Activated naive CD4-positive, alpha-beta T cell treated with anti-CD3 and anti-CD28 coated beads, Interleukin-2, amount 50 U/mL, for 16 hours (primary cell): ENCODE data around the gene BCAP31.
"Not testable (repeated sequence)": the region's sequence is repeated elsewhere in the genome, so short reads cannot be mapped to it uniquely, and the experiment has no call there.

ENCODE experiments used
- DNase-seq: peaks from one replicate; pipeline ENCODE4 v3.0.0-alpha.2; 2020

BCAP31 gene

GRCh38 chrX:153733651-153734240, 9.6 kb upstream of the BCAP31 start:
- DNase-seq: no peak

- no peak for DNase-seq
Observed at GRCh38 chrX:153732401-153732800, 8.2 kb upstream of the BCAP31 start.

GRCh38 chrX:153731845-153732215, 7.6 kb upstream of the BCAP31 start:
- DNase-seq: no peak

GRCh38 chrX:153731117-153731844, 7.1 kb upstream of the BCAP31 start:
- no peak for DNase-seq

- not testable (repeated sequence) for DNase-seq
Observed at GRCh38 chrX:153730115-153730514, 5.9 kb upstream of the BCAP31 start.

- DNase-seq: no peak
Observed at GRCh38 chrX:153728951-153729631, 4.9 kb upstream of the BCAP31 start.

- no peak for DNase-seq
Observed at GRCh38 chrX:153728095-153728494, 3.9 kb upstream of the BCAP31 start.

GRCh38 chrX:153727123-153727931, 3.1 kb upstream of the BCAP31 start:
- DNase-seq: no peak

GRCh38 chrX:153726286-153727122, 2.3 kb upstream of the BCAP31 start:
- DNase-seq: peak; percentile 24

GRCh38 chrX:153725832-153726285, 1.7 kb upstream of the BCAP31 start:
- no peak for DNase-seq

GRCh38 chrX:153725039-153725831, 1.0 kb upstream of the BCAP31 start:
- no peak for DNase-seq

GRCh38 chrX:153723351-153724251, 586 bp downstream of the BCAP31 start:
- peak; percentile 71 for DNase-seq

GRCh38 chrX:153722704-153723350, 1.4 kb downstream of the BCAP31 start:
- no peak for DNase-seq

GRCh38 chrX:153719701-153720100, 4.5 kb downstream of the BCAP31 start:
- DNase-seq: no peak

GRCh38 chrX:153719238-153719637, 4.9 kb downstream of the BCAP31 start:
- no peak for DNase-seq

- DNase-seq: no peak
Observed at GRCh38 chrX:153717445-153717844, 6.7 kb downstream of the BCAP31 start.

GRCh38 chrX:153714256-153714655, 9.9 kb downstream of the BCAP31 start:
- no peak for DNase-seq

GRCh38 chrX:153709726-153710674, 14.2 kb downstream of the BCAP31 start:
- DNase-seq: no peak

- peak; percentile 49 for DNase-seq
Observed at GRCh38 chrX:153708415-153708814, 15.8 kb downstream of the BCAP31 start.
